Panc1 (cell line): ENCODE data around the gene SIAH3. TPM values are rescaled to one million over a fixed set of nuclear protein-coding genes. Genes with fewer than 3 reads are reported as not detected.

Experiments
- ATAC-seq: fragments of 200-7000 bp; cut with Tn5 transposase; 2 replicates; pipeline ENCODE4 v1.9.1; 2020; ENCODE audit warnings: mild to moderate bottlenecking, moderate library complexity
- BruUV-seq: library from RNA; stranded (reverse); fragments of 400-500 nt; replicated peaks from 2 replicates; lab custom pipeline; 2021; lab: Mats Ljungman, UMichigan
- CTCF ChIA-PET: fragments of 300-600 bp; sonication (Branson Sonifier 250); formaldehyde crosslinking; loops from one replicate; lab custom pipeline; 2022; ENCODE audit warnings: antibody characterized with exemption; lab: Charles Lee
- POLR2A ChIA-PET: fragments of 300-600 bp; sonication (Branson Sonifier 250); formaldehyde crosslinking; loops from one replicate; lab custom pipeline; 2022; ENCODE audit warnings: antibody characterized with exemption; lab: Charles Lee
- DNase-seq: peaks from one replicate; pipeline ENCODE4 v3.0.0-alpha.2; 2010; ENCODE audit warnings: low read depth, low spot score
- H3K27ac ChIP-seq: 2 replicates; pipeline ENCODE4 v1.5.1; 2011; ENCODE audit warnings: mild to moderate bottlenecking, low read length, inconsistent platforms
- H3K27me3 ChIP-seq: fragments of 200-500 bp; sonication (Bioruptor generic); 2 replicates; pipeline ENCODE4 v1.6.0; 2014; ENCODE audit warnings: low read length, inconsistent platforms; ENCODE audit not compliant: control insufficient read depth, insufficient read depth
- H3K36me3 ChIP-seq: fragments of 200-500 bp; sonication (Bioruptor generic); 2 replicates; pipeline ENCODE4 v1.5.1; 2014; ENCODE audit warnings: inconsistent platforms, mild to moderate bottlenecking, low read length, moderate library complexity; ENCODE audit not compliant: control insufficient read depth, insufficient read depth
- H3K4me1 ChIP-seq: 2 replicates; pipeline ENCODE4 v1.5.1; 2011; ENCODE audit warnings: inconsistent platforms, mild to moderate bottlenecking, low read length, moderate library complexity; ENCODE audit not compliant: control insufficient read depth, insufficient read depth
- H3K4me3 ChIP-seq, 2 experiments: 2 replicates each; pipeline ENCODE4 v1.5.1; 2011 to 2012; ENCODE audit warnings: low read depth in 2 of 2, low read length in 2 of 2, mild to moderate bottlenecking in 2 of 2, inconsistent platforms in 1 of 2, moderate library complexity in 1 of 2
- H3K9me3 ChIP-seq: fragments of 200-500 bp; sonication (Bioruptor generic); 2 replicates; pipeline ENCODE4 v1.5.1; 2014; ENCODE audit warnings: low read depth, mild to moderate bottlenecking, inconsistent platforms, low read length, moderate library complexity; ENCODE audit not compliant: control insufficient read depth, insufficient read depth
- POLR2AphosphoS5 ChIP-seq: IDR thresholded peaks from 2 replicates; pipeline ENCODE4 v1.6.1; 2012; ENCODE audit warnings: mild to moderate bottlenecking, low read depth, low read length, moderate library complexity
- REST ChIP-seq, 2 experiments: IDR thresholded peaks; 2 replicates each; pipeline ENCODE4 v1.6.1; 2011 to 2012; ENCODE audit warnings: low read depth in 2 of 2, control low read depth in 1 of 2, low read length in 1 of 2, mild to moderate bottlenecking in 1 of 2, moderate library complexity in 1 of 2; ENCODE audit not compliant: insufficient read depth in 1 of 2
- SIN3A ChIP-seq: IDR thresholded peaks from 2 replicates; pipeline ENCODE4 v1.6.1; 2012; ENCODE audit warnings: low read depth, mild to moderate bottlenecking, low read length, moderate library complexity, borderline replicate concordance; ENCODE audit not compliant: insufficient read depth
- TCF7L2 ChIP-seq: IDR thresholded peaks from 2 replicates; pipeline ENCODE4 v1.6.1; 2011; ENCODE audit warnings: mild to moderate bottlenecking, low read depth, low read length, inconsistent platforms
- in situ Hi-C: cut with HindIII; loops from 2 replicates; pipeline ENCODE4 v1.10.0; 2016; ENCODE audit warnings: low sequenced_read_pairs, low pct_unique_long_range_greater_than_20kb
- intact Hi-C: fragments of 100-400 bp; cut with micrococcal nuclease; formaldehyde crosslinking; loops from one replicate; pipeline ENCODE4 v1.10.0; 2022; ENCODE audit not compliant: unreplicated experiment
- total RNA-seq: library from RNA; stranded (reverse); gene quantifications from one replicate; pipeline ENCODE4 v1.2.1, GENCODE V29; 2021; ENCODE audit not compliant: unreplicated experiment
- TF ChIP-seq, protein P1 (sequence below): fragments of 450-650 bp; IDR thresholded peaks from 2 replicates; pipeline ENCODE4 v1.5.1; 2017; ENCODE audit warnings: mild to moderate bottlenecking

The SIAH3 gene
- total RNA-seq, 1 experiment from 2014 or later: not detected

- in situ Hi-C loops: no loop called here
- H3K36me3 ChIP-seq: no peaks in the 10 kb centered on the region
- ATAC-seq: no peak
- CTCF ChIA-PET: no interaction called here
- DNase-seq: no peak
- H3K9me3 ChIP-seq: no peaks in the 10 kb centered on the region
- no peaks in the 10 kb centered on the region for H3K27me3 ChIP-seq
- intact Hi-C loops: loop anchor here (5.0 to 10.0 kb wide), 2 partner anchors 316 to 353 kb away; no protein-coding TSS in a partner anchor
- H3K4me1 ChIP-seq: no peaks in the 10 kb centered on the region
- POLR2A ChIA-PET: no interaction called here
- H3K4me3 ChIP-seq: no peak overlapping the region
- H3K27ac ChIP-seq: no peak overlapping the region
- no TSS peak for BruUV-seq
- TF ChIP-seq POLR2AphosphoS5: no peak
- TF ChIP-seq SIN3A: no peak
- TF ChIP-seq, protein P1, sequence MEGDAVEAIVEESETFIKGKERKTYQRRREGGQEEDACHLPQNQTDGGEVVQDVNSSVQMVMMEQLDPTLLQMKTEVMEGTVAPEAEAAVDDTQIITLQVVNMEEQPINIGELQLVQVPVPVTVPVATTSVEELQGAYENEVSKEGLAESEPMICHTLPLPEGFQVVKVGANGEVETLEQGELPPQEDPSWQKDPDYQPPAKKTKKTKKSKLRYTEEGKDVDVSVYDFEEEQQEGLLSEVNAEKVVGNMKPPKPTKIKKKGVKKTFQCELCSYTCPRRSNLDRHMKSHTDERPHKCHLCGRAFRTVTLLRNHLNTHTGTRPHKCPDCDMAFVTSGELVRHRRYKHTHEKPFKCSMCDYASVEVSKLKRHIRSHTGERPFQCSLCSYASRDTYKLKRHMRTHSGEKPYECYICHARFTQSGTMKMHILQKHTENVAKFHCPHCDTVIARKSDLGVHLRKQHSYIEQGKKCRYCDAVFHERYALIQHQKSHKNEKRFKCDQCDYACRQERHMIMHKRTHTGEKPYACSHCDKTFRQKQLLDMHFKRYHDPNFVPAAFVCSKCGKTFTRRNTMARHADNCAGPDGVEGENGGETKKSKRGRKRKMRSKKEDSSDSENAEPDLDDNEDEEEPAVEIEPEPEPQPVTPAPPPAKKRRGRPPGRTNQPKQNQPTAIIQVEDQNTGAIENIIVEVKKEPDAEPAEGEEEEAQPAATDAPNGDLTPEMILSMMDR: no peak
Observed at GRCh38 chr13:45808925-45809324, 42.6 kb downstream of the SIAH3 start.

DNA sequence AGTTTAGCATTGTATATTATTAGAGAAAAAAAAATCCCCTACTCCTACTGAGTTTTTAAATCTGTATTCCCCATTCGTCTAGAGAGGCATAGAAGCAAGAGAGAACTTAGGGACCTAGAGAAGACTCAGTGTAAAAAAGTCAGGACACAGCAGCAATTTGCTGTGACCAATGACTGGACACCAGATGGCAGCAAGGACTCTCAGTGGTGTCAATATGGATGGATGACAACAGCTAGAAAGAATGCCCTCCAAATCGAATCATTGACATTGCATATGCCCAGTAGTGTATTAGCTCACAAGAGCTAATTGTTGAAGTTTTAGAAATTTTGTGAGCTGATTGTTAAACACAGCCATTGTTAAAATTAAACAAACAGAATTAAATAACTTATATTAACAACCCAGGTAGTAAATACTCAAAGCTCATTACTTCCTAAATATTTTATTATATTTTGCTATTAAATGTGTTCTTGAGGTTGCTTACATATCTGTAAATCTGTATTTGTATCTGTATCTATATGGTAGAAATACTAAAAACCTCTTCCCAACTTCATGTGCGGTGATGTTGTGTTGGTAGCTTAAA, 43.9 kb downstream of the SIAH3 start:
- peak; percentile 28 for DNase-seq
- CTCF ChIA-PET: interaction anchor here (0.7 to 2.4 kb wide), 2 partner anchors 123 to 319 kb away, joined by 3 to 8 read pairs; no protein-coding TSS in a partner anchor
- peak; percentile 74; the same call in 1 of the 2 replicates for ATAC-seq
- in situ Hi-C loops: no loop called here
- POLR2A ChIA-PET: no interaction called here
- Histone ChIP-seq H3K27me3 (no peaks in the 10 kb centered on the region), H3K27ac (no peak overlapping the region), H3K4me1 (no peaks in the 10 kb centered on the region), H3K36me3 (no peaks in the 10 kb centered on the region), H3K4me3 (no peak overlapping the region), H3K9me3 (no peaks in the 10 kb centered on the region)
- intact Hi-C loops: loop anchor here (5.0 to 10.0 kb wide), 2 partner anchors 317 to 355 kb away; no protein-coding TSS in a partner anchor
- TF ChIP-seq, protein P1: peak; percentile 68
- no peak for TF ChIP-seq POLR2AphosphoS5
- no TSS peak for BruUV-seq

- no peaks in the 10 kb centered on the region for H3K27me3 ChIP-seq
- TF ChIP-seq POLR2AphosphoS5: no peak
- TF ChIP-seq REST (IDR thresholded peaks at IDR 0.05; ENCODE audit: insufficient read depth in 1 of 2, low read depth in 2 of 2, low read length in 1 of 2): no peak
- no peak for TF ChIP-seq TCF7L2
- TF ChIP-seq, protein P1: no peak
- no peak for TF ChIP-seq SIN3A
- intact Hi-C loops: loop anchor here (10.0 kb wide), 1 partner anchor 324 kb away; no protein-coding TSS in a partner anchor
- ATAC-seq: no peak
- no peak overlapping the region for H3K27ac ChIP-seq
- ChIA-PET POLR2A (no interaction called here), CTCF (no interaction called here)
- no peak overlapping the region for H3K4me3 ChIP-seq
- no TSS peak for BruUV-seq
- no peaks in the 10 kb centered on the region for H3K4me1 ChIP-seq
- no peaks in the 10 kb centered on the region for H3K9me3 ChIP-seq
- DNase-seq: no peak
- no peaks in the 10 kb centered on the region for H3K36me3 ChIP-seq
- in situ Hi-C loops: no loop called here
Observed at GRCh38 chr13:45800485-45800884, 51.1 kb downstream of the SIAH3 start.
